H9 (cell line): ENCODE data around the gene RNU2-63P. TPM values are rescaled to one million over a fixed set of nuclear protein-coding genes. Genes with fewer than 3 reads are reported as not detected.

Source experiments
- DNase-seq: peaks from one replicate; pipeline ENCODE4 v3.0.0-alpha.2; 2017
- H2AFZ ChIP-seq: one replicate; pipeline ENCODE4 v1.6.1; 2013; ENCODE audit warnings: mild to moderate bottlenecking, low read length, control low read depth, moderate library complexity
- H2AK5ac ChIP-seq: 2 replicates; pipeline ENCODE4 v1.6.1; 2013; ENCODE audit warnings: low read length, control low read depth, mixed read lengths; ENCODE audit not compliant: insufficient read length
- H2BK120ac ChIP-seq: one replicate; pipeline ENCODE4 v1.6.1; 2013; ENCODE audit warnings: low read depth, mild to moderate bottlenecking, low read length, control low read depth, inconsistent platforms; ENCODE audit not compliant: poor library complexity, severe bottlenecking
- H2BK12ac ChIP-seq: 2 replicates; pipeline ENCODE4 v1.6.1; 2013; ENCODE audit warnings: low read length, control low read depth, mixed read lengths, low read depth; ENCODE audit not compliant: insufficient read length
- H2BK15ac ChIP-seq: 2 replicates; pipeline ENCODE4 v1.6.1; 2013; ENCODE audit warnings: low read depth, low read length, control low read depth
- H2BK20ac ChIP-seq: one replicate; pipeline ENCODE4 v1.6.1; 2013; ENCODE audit warnings: low read depth, mild to moderate bottlenecking, low read length, control low read depth, inconsistent platforms; ENCODE audit not compliant: poor library complexity, severe bottlenecking
- H2BK5ac ChIP-seq: 2 replicates; pipeline ENCODE4 v1.6.1; 2013; ENCODE audit warnings: low read length, control low read depth, mixed read lengths; ENCODE audit not compliant: insufficient read length
- H3K14ac ChIP-seq: 2 replicates; pipeline ENCODE4 v1.6.1; 2013; ENCODE audit warnings: low read length, control low read depth; ENCODE audit not compliant: insufficient read depth
- H3K18ac ChIP-seq: 2 replicates; pipeline ENCODE4 v1.6.1; 2013; ENCODE audit warnings: low read depth, mild to moderate bottlenecking, mixed read lengths, low read length, control low read depth; ENCODE audit not compliant: insufficient read length
- H3K23ac ChIP-seq: 2 replicates; pipeline ENCODE4 v1.6.1; 2013; ENCODE audit warnings: low read length, control low read depth, mixed read lengths, low read depth; ENCODE audit not compliant: insufficient read length
- H3K23me2 ChIP-seq: 2 replicates; pipeline ENCODE4 v1.6.1; 2013; ENCODE audit warnings: low read depth, mild to moderate bottlenecking, mixed read lengths, low read length, control low read depth; ENCODE audit not compliant: insufficient read length, poor library complexity, severe bottlenecking
- H3K27ac ChIP-seq: 2 replicates; pipeline ENCODE4 v1.5.1; 2013; ENCODE audit warnings: low read length, control low read depth, mixed read lengths, low read depth; ENCODE audit not compliant: insufficient read length
- H3K27me3 ChIP-seq: 2 replicates; pipeline ENCODE4 v1.6.1; 2013; ENCODE audit warnings: low read length, control low read depth, inconsistent platforms; ENCODE audit not compliant: insufficient read depth
- H3K4ac ChIP-seq: 2 replicates; pipeline ENCODE4 v1.6.1; 2013; ENCODE audit warnings: low read depth, mild to moderate bottlenecking, control low read depth, inconsistent platforms, low read length, moderate library complexity
- H3K4me1 ChIP-seq: 2 replicates; pipeline ENCODE4 v1.6.1; 2013; ENCODE audit warnings: low read length, control low read depth, inconsistent platforms; ENCODE audit not compliant: insufficient read depth
- H3K4me2 ChIP-seq: 2 replicates; pipeline ENCODE4 v1.6.1; 2013; ENCODE audit warnings: low read length, control low read depth, mixed read lengths; ENCODE audit not compliant: insufficient read length, insufficient read depth
- H3K56ac ChIP-seq: 2 replicates; pipeline ENCODE4 v1.6.1; 2013; ENCODE audit warnings: low read depth, mild to moderate bottlenecking, mixed read lengths, low read length, control low read depth; ENCODE audit not compliant: insufficient read length
- H3K79me1 ChIP-seq: 2 replicates; pipeline ENCODE4 v1.6.1; 2013; ENCODE audit warnings: low read depth, mild to moderate bottlenecking, moderate library complexity, low read length, control low read depth, inconsistent platforms; ENCODE audit not compliant: insufficient read depth, poor library complexity, severe bottlenecking
- H3K79me2 ChIP-seq: 2 replicates; pipeline ENCODE4 v1.6.1; 2013; ENCODE audit warnings: low read length, control low read depth, inconsistent platforms; ENCODE audit not compliant: insufficient read depth
- H3K9ac ChIP-seq: 2 replicates; pipeline ENCODE4 v1.6.1; 2013; ENCODE audit warnings: low read length, control low read depth, mixed read lengths; ENCODE audit not compliant: insufficient read length; ENCODE audit errors: extremely low read depth
- H3K9me3 ChIP-seq: one replicate; pipeline ENCODE4 v1.6.1; 2013; ENCODE audit warnings: low read depth, low read length, inconsistent platforms; ENCODE audit not compliant: control insufficient read depth
- H3T11ph ChIP-seq: one replicate; pipeline ENCODE4 v1.6.1; 2013; ENCODE audit warnings: mild to moderate bottlenecking, low read length, control low read depth, inconsistent platforms
- H4K20me1 ChIP-seq: one replicate; pipeline ENCODE4 v1.6.1; 2013; ENCODE audit not compliant: control insufficient read depth, insufficient read length, insufficient read depth
- H4K5ac ChIP-seq: 2 replicates; pipeline ENCODE4 v1.6.1; 2013; ENCODE audit warnings: low read depth, mild to moderate bottlenecking, mixed read lengths, low read length, control low read depth; ENCODE audit not compliant: insufficient read length
- H4K8ac ChIP-seq: replicated peaks from 2 replicates; pipeline ENCODE4 v1.6.1; 2013; ENCODE audit warnings: low read length, control low read depth, mixed read lengths, low read depth; ENCODE audit not compliant: insufficient read length
- H4K91ac ChIP-seq: 2 replicates; pipeline ENCODE4 v1.6.1; 2013; ENCODE audit warnings: low read depth, mild to moderate bottlenecking, moderate library complexity, mixed read lengths, low read length, control low read depth; ENCODE audit not compliant: insufficient read length
- H3K27ac Mint-ChIP-seq, 3 experiments: 2 replicates in 2 of 3; 3 replicates in 1 of 3; pipeline ENCODE4 v1.8.0; 2020 to 2021; ENCODE audit warnings: mixed read lengths in 3 of 3, mild to moderate bottlenecking in 1 of 3, moderate library complexity in 1 of 3
- H3K27me3 Mint-ChIP-seq: 2 replicates; pipeline ENCODE4 v1.8.0; 2021; ENCODE audit warnings: low read depth, mild to moderate bottlenecking, moderate library complexity, mixed read lengths
- H3K36me3 Mint-ChIP-seq, 3 experiments: 2 replicates in 2 of 3; 3 replicates in 1 of 3; pipeline ENCODE4 v1.8.0; 2020 to 2021; ENCODE audit warnings: low read depth in 3 of 3, mixed read lengths in 3 of 3; ENCODE audit not compliant: insufficient read depth in 1 of 3
- H3K4me1 Mint-ChIP-seq, 2 experiments: 2 replicates each; pipeline ENCODE4 v1.8.0; 2020; ENCODE audit warnings: mixed read lengths in 2 of 2
- H3K4me3 Mint-ChIP-seq, 2 experiments: 2 replicates in 1 of 2; 3 replicates in 1 of 2; pipeline ENCODE4 v1.8.0; 2020 to 2021; ENCODE audit warnings: mild to moderate bottlenecking in 2 of 2, mixed read lengths in 2 of 2, moderate library complexity in 1 of 2
- H3K9me3 Mint-ChIP-seq, 2 experiments: 2 replicates in 1 of 2; 3 replicates in 1 of 2; pipeline ENCODE4 v1.8.0; 2020; ENCODE audit warnings: mild to moderate bottlenecking in 2 of 2, mixed read lengths in 2 of 2, moderate library complexity in 1 of 2
- CTCF ChIP-seq: fragments of 200-600 bp; sonication (generic); conservative IDR thresholded peaks from 3 replicates; pipeline ENCODE4 v1.8.0; 2021; ENCODE audit warnings: antibody characterized with exemption, mild to moderate bottlenecking
- WGBS: extraction: QIAGEN DNeasy Blood & Tissue Kit; methylation state at CpG from one replicate; pipeline ENCODE4 v1.1.7; 2013; ENCODE audit warnings: missing lambda C conversion rate, low lambda C conversion rate, mixed read lengths; ENCODE audit not compliant: insufficient read length; ENCODE audit errors: extremely low coverage; 5-methylcytosine and 5-hydroxymethylcytosine counted together
- long read RNA-seq: library from polyadenylated mRNA; unstranded; transcript quantifications from one replicate; pipeline ENCODE4 v2.0.0, GENCODE V29; 2020
- total RNA-seq: library from RNA; stranded (reverse); gene quantifications from 2 replicates; pipeline ENCODE4 v1.2.1, GENCODE V29; 2021

RNU2-63P gene
- 20.4 and 31.1 TPM in 2 replicates for total RNA-seq
- long read RNA-seq, partial matches to known transcripts: 0 of 1 reads
- long read RNA-seq, other reads (novel, unspliced or antisense): 1 of 1 reads

GRCh38 chr2:88016086-88016959 is at the start of gene RNU2-63P:
Gene RNU2-63P, minus strand, starts transcription at chr2:88016547.
- H3K4me1 ChIP-seq: peaks cover 9% of the 10 kb centered on the region; the same call in 1 of the 2 replicates

More at GRCh38 chr2:88016086-88016959, at the start of gene RNU2-63P:
- Histone ChIP-seq H3K4ac (no peak within 1 kb of the TSS; the same call in 1 of the 2 replicates), H2BK5ac (peak within 1 kb of the TSS; percentile 98), H2BK12ac (no peak within 1 kb of the TSS), H4K8ac (no peak within 1 kb of the TSS), H3K79me2 (no peaks in the 10 kb centered on the region), H3K4me2 (peak within 1 kb of the TSS; percentile 39), H3K9ac (peak within 1 kb of the TSS; percentile 89), H3K27ac (peak within 1 kb of the TSS; percentile 88), H3K56ac (peak within 1 kb of the TSS; percentile 93), H2BK120ac (peak within 1 kb of the TSS; percentile 99), H3K14ac (peak within 1 kb of the TSS; percentile 97), H4K5ac (peak within 1 kb of the TSS; percentile 85), H2BK15ac (no peak within 1 kb of the TSS), H3K79me1 (no peaks in the 10 kb centered on the region), H4K20me1 (no peaks in the 10 kb centered on the region), H3K23ac (no peak within 1 kb of the TSS), H2AFZ (peak within 1 kb of the TSS; percentile 61), H3K23me2 (no peaks in the 10 kb centered on the region), H2AK5ac (no peak within 1 kb of the TSS), H4K91ac (no peak within 1 kb of the TSS), H3K27me3 (no peaks in the 10 kb centered on the region), H3K9me3 (no peaks in the 10 kb centered on the region), H3T11ph (peak within 1 kb of the TSS; percentile 83), H2BK20ac (no peak within 1 kb of the TSS), H3K18ac (peak within 1 kb of the TSS; percentile 99)
- Mint-ChIP-seq H3K27ac (peak within 1 kb of the TSS; percentile 100), H3K9me3 (no peaks in the 10 kb centered on the region; a peak in 1 of 5 replicates), H3K4me1 (peaks cover 39 to 40% of the 10 kb centered on the region in 2 experiments), H3K27me3 (no peaks in the 10 kb centered on the region), H3K36me3 (no peaks in the 10 kb centered on the region; a peak in 1 of 7 replicates), H3K4me3 (peak within 1 kb of the TSS; percentile 95 to 96)
- peak; percentile 83 for DNase-seq
- no CpG with 5 or more reads among the region's 34 CpGs for WGBS
- no peak; the same call in 2 of the 3 replicates for TF ChIP-seq CTCF
